Activated CD8-positive, alpha-beta memory T cell treated with anti-CD3 and anti-CD28 coated beads for 4 hours (primary cell): ENCODE measurements around the gene TMCO4.
"Not testable (repeated sequence)": the region's sequence is repeated elsewhere in the genome, so short reads cannot be mapped to it uniquely, and the experiment has no call there.

Source experiments
- DNase-seq, 2 donors: peaks; one replicate each; pipeline ENCODE4 v3.0.0-alpha.2; 2020; ENCODE audit warnings: low read depth in 2 of 2

Gene TMCO4

DNA sequence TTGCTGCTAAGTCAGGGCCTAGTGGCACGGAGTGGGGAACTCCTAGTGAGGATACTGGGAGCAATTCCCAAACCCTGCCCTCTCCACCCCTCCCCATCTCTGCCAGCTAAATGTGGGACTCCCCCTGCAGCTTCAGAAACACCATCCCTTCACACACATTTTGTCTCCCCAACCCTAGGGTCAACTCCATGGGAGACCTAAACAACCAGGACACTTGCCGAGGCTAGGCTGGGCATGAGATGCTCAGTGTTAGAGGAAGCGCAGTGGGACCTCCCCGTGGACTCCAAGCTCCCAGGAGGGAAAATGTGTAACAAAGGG lies 13.9 kb upstream of the TMCO4 start:
- no peak for DNase-seq

DNA sequence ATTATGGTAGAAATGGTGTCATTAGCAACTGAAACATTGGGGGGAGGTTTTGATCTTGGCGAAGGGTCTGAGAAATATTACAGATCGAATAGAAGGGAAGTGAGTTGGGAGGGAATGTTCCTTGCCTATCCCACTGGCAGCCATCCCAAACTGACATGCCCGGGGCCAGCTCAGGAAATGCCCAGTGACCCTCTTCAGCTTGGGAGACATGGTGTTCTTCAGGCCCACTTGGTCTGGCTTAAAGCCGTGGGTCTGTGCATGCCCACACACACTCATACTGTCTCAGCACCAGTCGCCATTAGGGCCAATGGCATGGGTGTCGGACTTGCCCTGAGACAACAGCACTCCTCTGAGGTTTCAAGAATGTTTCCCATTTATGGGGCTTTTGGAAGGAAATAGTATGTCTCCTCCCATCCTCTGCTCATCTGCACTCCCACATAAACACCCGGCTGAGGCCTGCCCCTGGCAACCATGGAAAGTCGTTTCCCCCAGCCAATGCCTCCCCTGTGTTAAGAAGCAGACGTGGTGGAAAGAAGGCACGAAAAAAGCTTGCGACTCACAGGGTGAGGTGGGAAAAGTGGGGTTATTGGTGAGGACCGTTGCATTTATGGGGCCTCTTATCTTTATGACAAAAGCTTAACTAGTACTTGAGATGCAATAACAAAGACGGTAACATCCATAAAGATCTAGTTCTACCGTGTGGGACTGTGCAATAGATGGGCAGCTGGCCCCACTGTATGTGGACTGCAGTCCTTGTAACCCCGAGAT lies 13.3 kb upstream of the TMCO4 start:
- no peak for DNase-seq

DNA sequence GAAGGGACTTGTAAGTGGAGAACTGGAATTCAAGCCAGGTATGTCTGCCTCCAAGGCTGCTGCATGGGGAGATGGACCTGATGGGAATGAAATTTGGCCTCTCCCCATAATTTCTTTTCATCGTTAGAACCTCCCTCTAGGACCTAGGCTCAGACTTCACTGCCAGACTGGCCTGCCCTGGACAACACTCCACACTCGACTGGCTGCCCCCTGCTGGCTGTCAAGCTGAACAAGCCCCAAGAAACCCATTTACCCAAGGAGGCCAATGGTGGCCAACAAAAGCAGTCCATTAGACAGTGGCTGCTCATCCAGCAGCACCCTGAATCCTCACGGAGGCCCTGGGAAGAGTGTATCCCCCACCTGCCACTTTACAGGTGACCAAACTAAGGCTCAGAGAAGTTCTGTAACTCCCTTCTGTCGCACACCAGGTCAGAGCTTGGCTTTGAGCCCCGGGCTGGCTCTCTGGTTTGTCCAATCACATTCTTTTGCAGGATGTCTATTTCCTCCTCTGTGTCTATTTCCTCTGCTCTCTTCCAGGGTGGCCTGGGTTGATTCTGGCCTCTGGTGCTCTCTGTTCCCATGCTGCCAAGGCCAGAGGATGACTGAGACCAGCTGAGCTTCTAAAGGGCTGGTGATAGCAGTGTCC lies 11.6 kb upstream of the TMCO4 start:
- DNase-seq, result peak in 1 of 2 donors; percentile 12

DNA sequence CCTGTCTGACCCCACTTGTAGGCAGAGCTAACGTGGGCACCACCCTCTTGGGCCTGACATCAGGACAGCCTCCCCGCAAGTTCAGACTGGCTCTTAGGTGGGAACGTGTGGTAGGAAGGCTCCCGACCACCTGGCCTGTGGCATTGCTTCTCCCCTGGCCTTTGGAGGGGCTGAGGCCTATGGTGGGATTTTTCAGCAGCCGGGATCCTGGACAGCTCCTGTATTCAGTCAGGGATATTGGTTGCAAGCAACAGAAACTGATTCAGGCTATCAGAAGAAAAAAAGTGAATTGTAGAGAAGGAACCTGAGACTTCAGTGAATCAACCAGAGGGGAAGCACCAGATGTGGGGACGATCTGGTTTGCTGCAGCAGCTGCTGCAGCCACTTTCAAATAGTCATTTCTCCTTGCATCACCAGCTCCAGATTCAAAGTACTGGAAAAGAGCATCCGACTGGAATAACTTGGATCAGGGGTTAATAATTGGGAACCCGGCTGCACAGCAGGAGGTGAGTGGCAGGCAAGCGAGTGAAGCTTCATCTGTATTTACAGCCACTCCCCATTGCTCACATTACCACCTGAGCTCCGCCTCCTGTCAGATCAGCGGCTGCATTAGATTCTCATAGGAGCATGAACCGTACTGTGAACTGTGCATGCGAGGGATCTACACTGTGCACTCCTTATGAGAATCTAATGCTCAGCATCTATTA lies 9.5 kb upstream of the TMCO4 start:
- no peak for DNase-seq

DNA sequence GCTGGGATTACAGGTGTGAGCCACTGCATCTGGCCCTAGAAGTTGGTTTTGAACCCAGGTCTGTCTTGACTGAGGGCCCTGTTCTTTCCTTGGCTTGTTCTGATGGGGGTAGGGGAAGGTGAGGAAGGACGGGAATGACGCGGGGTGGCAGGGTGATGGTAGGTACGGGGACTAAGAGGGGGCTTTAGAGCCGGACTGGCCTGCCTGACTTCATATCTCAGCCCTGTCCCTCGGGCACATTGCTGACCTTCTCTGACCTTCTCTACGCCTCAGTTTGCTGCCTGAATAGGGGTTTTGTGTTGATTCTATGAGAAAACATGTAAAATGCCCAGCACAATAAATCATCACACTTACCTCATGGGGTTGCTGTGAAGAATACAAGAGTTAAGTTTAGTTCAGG lies 8.6 kb upstream of the TMCO4 start:
- DNase-seq, result no peak

DNA sequence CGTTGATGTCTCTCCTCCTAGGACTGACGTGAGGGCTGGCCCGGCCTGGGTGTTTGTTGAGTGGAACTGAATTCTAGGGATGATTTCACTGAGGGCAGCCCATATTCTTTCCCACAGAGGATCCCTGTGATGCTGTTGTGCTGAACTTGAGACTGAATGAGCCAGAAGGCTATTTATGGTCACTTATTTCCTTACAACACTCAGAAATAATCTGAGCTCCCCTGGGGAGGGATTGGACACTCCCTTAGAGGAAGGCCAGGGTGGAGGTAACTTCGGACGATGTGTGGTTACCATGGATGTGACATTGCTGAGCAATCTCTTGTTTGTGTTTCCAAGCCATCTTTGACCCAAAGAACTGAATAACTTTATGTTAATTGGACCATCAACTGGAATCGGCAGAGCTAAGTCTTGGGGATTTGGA lies 5.1 kb upstream of the TMCO4 start:
- no peak for DNase-seq

DNA sequence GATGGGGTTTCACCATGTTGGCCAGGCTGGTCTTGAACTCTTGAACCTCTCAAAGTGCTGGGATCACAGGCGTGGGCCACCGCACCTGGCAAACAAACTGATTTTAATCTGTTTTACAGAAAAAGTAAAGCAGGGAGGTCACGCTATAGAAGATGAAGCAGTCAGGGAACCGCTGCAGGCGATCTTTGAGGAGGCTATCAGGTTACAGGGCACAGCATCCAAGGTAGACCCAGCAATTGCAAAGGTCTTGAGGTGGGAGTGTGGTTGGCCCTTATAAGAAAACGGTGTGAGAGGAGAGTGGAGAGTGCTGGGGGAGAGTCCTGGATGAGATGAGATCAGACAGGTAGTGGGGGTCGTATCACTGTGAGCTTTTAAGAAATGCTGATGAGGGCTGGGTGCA lies 2.6 kb upstream of the TMCO4 start:
- no peak for DNase-seq

DNA sequence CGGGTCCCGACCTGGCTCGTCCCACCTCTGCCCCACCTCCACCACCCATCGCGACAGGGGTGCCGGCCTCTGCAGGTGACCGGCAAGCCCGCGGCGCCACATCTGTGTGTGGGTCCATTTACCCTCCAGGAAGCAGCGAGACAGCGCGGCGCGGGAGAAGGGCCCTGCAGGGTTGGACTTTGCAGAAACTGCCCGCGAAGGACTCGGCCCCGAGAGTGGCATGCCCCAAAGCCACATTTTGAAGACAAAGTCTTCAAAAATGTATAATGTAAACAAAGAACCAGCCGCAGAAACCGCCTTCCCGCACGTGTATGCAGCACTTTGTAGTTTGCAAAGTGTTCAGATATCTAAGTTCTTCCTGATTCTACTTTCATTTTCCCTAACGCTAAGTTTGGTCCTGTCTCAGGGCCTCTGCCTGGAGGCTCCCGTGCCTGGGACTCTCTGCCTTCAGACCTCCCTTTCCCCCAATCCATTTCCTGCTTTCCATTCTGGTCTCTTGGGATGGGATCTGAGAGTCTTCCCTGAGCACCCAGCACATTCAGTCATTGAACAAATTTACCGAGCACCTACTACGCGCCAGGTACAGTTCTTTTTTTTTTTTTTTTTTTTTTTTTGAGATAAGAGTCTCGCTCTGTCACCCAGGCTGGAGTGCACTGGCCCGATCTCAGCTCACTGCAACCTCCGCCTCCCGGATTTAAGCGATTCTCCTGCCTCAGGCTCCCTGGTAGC lies 524 bp upstream of the TMCO4 start:
- DNase-seq, result peak in 1 of 2 donors; percentile 6

DNA sequence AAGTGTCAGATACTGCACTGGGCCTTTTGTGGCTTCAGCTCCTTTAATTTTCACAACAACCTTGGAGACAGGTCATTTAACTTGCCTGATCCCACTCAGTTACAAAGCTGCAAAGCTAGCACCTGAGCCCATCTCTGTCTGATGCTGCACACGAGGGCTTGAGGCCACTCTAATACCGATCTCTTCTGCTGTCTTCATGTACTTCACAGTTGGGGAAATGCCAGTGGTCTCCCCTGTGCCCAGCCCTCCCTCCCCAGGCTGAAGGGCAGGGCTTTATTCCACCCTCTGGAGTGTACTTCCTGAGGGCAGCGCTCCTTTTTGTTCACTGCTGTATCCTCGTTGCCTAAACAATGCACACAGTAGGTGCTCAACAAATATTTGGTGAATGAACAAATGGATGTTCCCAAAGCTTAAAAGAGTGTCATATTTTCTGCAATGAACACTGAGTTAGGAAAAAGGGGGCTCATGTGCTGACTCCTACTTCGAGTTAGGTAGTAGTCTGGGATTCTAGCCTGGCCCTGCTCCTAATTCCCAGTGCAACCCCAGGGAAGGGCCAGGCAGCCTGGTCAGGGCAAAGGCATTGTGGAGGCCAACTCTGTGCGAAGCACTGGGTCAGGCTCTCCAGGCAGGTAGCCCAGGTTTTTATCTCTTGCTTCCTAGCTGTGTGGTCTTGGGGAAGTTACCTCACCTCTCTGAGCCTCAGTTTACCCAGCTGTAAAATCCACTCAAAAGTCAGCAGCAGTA lies 1.1 kb downstream of the TMCO4 start:
- DNase-seq, result no peak

DNA sequence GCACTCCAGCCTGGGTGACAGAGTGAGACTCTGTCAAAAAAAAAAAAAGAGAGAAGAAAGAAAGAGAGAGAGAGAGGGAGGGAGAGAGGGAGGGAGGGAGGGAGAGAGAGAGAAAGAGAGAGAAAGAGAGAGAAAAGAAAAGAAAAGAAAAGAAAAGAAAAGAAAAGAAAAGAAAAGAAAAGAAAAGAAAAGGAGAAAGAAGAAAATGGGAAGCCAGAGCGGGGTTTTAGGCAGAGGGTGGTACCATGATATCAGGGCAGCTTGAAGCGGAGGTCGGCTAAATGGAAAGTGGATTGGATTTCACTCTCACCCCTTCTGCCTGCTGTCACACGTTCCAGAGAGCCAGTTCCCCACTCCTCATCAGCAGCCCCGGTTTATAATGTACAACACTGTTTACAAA lies 1.9 kb downstream of the TMCO4 start:
- DNase-seq, result no peak

DNA sequence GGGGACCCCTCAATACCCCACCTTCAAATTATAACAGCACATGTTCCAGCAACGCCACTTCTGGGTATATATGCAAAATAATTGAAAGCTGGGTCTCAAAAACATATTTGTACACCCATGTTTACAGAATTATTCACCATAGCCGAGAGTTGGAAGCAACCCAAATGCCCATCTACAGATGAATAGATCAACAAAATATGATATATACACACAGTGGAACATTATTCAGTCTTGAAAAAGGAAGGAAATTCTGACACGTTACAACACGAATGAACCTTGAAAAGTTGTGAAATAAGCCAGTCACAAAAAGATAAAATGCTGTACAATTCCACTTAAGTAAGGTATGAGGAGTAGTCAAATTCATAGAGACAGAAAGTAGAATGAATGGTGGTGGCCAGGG lies 5.1 kb downstream of the TMCO4 start:
- DNase-seq, result no peak

DNA sequence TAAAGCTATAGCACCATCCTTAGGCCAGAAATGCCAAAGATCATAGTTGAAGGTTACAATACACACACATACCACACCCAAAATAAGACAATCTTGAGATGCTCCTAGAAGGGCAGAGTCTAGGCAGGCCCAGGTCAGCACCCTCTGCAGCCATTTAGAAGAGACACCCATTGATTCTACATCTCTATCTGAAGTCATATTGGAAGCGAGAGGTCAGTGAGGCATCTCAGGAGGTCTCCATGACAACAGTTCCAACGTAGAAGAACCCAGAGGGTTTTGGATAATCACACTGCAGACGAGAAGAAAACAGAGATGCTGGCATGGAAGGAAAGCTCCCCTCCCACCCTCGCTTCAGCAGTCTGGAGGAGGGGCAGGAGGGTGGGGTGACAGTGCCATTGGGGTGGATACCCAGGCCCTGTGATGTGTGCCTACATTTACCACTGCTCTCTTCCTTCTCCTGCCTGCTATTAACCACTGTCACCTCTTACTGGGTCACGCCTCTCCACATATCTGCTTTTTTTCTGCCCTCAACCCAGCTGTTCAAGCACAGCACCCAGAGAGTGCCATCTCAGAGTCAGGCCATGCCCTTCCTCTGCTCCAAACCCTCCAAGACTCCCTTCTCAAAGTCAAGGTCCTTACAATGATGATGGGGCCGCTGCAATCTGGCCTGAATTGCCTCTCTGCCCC lies 6.2 kb downstream of the TMCO4 start:
- no peak for DNase-seq

DNA sequence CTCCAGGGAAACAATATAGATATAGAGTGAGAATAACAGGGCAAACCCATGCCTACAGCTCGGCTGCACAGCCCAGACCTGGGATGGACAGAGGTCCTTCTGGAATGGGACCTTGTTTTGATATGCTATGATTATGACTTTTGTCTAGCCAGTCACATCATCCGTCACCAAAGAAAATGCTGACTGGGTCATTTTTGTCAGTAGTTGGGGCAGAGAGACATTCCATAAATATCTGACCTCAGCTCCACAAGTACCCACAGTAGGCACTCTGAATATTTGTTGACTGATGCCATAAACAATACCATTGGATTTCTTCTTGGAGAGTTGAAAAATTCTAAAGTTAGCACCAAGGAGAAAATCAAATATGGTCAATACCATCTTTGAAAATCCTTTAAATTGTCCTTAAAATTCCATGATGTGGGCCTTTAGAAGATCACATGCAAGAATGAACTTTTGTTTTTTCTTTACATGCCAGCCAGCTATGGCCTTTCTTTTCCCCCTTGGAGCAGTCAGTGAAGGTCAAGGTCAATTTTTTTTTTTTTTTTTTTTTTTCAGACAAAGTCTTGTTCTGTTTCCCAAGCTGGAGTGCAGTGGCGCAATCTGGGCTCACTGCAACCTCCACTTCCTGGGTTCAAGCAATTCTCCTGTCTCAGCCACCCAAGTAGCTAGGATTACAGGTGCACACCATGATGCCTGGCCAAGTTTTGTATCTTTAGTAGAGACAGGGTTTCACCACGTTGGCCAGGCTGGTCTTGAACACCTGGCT lies 7.3 kb downstream of the TMCO4 start:
- DNase-seq, result no peak

DNA sequence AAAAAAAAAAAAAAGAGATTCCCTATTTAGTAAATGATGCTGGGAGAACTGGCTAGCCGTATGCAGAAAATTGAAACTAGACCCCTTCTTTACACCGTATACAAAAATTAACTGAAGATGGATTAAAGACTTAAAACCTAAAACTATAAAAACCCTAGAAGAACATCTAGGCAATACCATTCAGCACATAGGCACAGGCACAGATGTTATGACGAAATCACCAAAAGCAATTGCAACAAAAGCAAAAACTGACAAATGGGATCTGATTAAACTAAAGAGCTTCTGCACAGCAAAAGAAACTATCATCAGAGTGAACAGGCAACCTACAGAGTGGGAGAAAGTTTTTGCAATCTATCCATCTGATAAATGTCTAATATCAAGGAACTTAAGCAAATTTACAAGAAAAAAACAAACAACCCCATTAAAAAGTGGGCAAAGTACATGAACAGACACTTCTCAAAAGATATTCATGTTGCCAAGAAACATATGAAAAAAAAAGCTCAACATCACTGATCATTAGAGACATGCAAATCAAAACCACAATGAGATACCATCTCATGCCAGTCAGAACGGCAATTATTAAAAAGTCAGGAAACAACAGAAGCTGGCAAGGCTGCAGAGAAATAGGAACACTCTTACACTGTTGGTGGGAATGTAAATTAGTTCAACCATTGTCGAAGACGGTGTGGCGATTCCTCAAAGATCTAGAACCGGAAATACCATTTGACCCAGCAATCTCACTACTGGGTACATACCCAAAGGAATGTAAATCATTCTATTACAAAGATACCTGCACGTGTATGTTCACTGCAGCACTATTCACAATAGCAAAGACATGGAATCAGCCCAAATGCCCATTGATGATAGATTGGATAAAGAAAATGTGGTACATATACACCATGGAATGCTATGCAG lies 9.4 kb downstream of the TMCO4 start:
- DNase-seq, result not testable (repeated sequence)

DNA sequence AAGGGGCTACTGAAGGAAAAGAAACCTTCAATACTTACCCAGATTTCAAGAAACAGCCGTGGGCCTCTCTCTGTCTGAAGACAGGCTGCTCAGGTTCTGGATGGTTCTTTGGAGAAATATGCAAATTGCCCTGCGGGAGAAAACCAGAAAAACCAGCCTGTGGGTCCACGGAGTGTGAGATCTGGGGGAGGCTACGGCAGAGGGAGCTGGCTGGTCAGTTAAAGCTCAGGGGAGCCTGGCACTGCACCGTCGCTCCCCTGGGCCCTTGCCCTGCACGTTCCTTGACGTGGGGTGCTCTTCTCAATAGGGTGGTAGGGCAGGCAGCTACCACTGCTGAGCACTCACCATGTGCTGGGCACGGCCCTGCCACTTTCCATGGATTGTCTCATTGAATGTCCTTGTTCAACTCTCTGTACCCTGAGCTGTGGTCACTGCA lies 12.7 kb downstream of the TMCO4 start:
- DNase-seq, result no peak

DNA sequence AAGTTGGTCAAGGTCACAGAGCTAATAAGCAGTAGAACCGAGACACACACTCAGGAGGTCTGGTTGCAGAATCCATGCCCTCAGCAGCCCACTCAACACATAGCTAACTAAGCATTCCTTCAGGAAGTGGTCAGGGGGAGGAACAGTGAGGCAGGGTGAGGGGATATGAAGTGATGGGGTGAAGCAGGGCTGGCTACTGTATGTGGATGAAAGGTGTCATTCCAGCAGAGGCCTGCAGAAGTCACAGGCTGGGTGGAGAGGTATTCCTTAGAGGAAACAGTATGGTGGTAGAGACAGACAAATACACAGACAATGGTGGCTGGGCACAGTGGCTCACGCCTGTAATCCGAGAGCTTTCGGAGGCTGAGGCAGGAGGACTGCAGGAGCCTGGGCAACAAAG lies 14.1 kb downstream of the TMCO4 start:
- DNase-seq, result no peak

DNA sequence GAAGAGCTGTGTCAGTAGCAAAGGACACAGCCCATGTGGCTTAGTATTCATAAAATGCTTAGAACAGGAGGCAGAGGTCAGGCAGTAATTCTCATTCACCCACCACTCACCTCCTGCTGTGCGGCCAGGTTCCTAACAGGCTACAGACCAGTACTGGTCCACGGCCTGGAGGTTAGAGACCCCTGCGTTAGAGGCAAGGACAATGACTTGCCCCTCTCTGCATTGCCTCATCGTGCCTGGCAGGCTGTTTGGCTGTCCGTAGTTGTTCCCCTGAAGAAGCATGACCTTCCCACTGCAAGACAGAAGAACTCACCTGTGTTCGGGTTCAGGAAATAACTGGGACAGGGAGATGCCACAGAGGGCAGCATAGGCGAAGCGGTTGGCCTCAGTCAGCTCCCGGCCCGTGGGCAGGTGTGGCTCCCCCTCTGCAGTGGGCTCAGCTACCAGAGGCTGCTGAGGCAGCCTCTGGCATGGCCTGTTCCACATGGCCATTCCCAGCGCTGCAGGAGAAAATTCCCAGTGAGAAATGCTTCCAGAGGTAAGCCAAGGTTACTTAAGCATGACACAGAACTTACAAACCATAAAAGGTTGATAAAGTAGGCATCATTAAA lies 19.3 kb downstream of the TMCO4 start:
- no peak for DNase-seq

DNA sequence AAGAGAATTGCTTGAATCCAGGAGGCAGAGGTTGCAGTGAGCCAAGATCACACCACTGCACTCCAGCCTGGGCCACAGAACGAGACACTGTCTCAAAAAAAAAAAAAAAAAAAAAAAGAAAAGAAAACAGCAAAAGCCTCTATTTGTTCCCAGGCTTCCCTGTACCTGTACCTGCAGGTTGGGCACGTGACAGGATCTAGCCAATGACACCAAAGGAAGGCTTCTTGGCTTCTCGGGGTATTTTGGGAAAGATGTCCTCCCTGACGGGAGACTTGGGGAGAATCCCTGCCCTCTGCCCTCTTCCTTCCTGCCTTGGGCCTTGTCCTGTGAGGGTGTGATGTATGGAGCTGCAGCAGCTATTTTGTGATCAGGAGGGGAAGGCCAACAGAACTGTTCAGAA lies 22.8 kb downstream of the TMCO4 start:
- no peak for DNase-seq

DNA sequence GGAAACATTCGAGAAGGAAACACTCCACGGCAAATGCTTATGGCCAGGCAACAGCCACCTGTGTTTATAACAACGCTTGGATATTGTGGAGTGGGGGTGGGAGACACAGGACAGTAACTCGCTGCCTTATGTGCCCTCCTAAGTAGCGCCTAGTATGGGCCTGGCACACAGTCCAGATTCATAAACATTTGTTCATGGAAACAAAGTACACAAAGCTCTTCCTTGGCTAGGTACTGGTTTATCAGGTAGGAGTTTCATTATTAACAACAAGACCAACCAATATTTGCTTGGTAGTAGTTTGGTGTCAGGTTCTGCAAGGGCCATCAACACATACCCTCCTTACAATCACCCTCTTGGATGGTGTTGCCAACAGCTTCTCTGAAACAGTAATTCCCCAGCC lies 23.4 kb downstream of the TMCO4 start:
- no peak for DNase-seq
